Right atrium auricular region (tissue), 2 donors: ENCODE measurements around the gene HSPG2. TPM values are rescaled to one million over a fixed set of nuclear protein-coding genes. Genes with fewer than 3 reads are reported as not detected.
A peak's percentile ranks its signal among the peaks of the same experiment; 100 is the strongest.

Experiments
- DNase-seq: peaks from one replicate; pipeline ENCODE4 v3.0.0-alpha.2; 2019; ENCODE audit warnings: low spot score
- H3K27ac ChIP-seq, 2 donors: fragments of 200-600 bp; sonication (generic); 1 replicate in 1 of 2; 2 replicates in 1 of 2; pipeline ENCODE4 v1.5.1; 2016 to 2019
- H3K27me3 ChIP-seq, 2 donors: fragments of 200-600 bp; sonication (generic); one replicate each; pipeline versions ENCODE4 v1.5.1 to v1.6.0; 2017 to 2019
- H3K36me3 ChIP-seq: fragments of 200-600 bp; sonication (generic); one replicate; pipeline ENCODE4 v1.5.1; 2016
- H3K4me1 ChIP-seq, 2 donors: fragments of 200-600 bp; sonication (generic); one replicate each; pipeline versions ENCODE4 v1.5.1 to v1.6.0; 2017 to 2019
- H3K4me3 ChIP-seq, 2 donors: fragments of 200-600 bp; sonication (generic); 1 replicate in 1 of 2; 2 replicates in 1 of 2; pipeline ENCODE4 v1.5.1; 2017 to 2019; ENCODE audit warnings: mild to moderate bottlenecking in 1 of 2, moderate library complexity in 1 of 2
- H3K9me3 ChIP-seq, 2 donors: fragments of 200-600 bp; sonication (generic); one replicate each; pipeline ENCODE4 v1.5.1; 2019
- CTCF ChIP-seq, 2 donors: fragments of 200-600 bp; sonication (generic); IDR thresholded peaks; one replicate each; pipeline ENCODE4 v1.5.1; 2019; ENCODE audit warnings: antibody characterized with exemption in 2 of 2
- total RNA-seq, 2 donors: library from RNA; depleted of rRNA; stranded (reverse); fragments of >200 nt; gene quantifications; one replicate each; pipeline ENCODE4 v1.1.0, GENCODE V29; 2016

The HSPG2 gene
- total RNA-seq, 2 donors from 2014 or later, result 424 to 557 TPM

DNA sequence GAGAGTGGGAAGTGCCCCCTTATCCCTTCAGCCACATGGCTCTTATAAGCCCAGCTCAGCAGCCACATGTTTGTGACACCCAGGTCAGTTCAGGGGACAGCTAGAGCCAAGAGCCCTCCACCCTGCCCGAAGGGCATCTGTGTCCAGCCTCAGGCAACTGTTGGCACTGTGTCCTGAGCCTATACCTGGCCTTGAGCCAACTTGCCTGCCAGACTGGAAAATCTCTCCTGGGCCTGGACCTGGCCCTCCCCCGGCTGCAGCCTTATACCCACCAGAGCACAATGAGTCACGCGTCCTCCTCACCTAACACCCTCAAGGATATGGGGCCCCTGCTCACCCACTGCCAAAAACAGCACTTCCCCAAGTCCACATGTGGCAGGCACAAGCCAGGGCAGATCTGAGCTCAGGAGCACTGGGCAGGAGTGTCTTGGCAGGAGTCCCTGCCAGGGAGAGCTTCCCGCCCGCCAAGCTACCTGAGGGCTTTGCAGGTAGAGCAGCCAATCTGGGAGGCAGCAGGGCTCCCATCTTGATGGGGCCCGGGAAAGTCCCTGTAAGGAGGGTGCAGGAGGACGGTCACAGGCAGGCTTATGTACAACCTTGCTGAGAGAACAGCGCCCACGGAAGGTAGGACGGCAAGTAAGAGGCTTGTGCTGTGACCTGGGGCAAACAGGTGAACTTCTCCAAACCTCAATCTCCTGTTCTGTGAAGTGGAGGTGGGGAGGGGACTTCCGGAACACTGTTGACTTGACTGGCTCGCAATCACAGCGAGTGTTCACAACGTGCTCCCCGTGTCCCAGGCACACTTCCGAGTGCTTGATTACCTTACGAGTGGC is 19.8 kb upstream of the HSPG2 start:
- peaks cover 0 to 43% of the 10 kb centered on the region in 2 donors for H3K4me1 ChIP-seq
- H3K27me3 ChIP-seq, result no peaks in the 10 kb centered on the region
- no peaks in the 10 kb centered on the region for H3K36me3 ChIP-seq
- no peaks in the 10 kb centered on the region for H3K9me3 ChIP-seq
- peak; percentile 75 for DNase-seq
- H3K4me3 ChIP-seq, result no peak overlapping the region
- no peak for TF ChIP-seq CTCF (IDR thresholded peaks at IDR 0.05)
- peak overlapping the region; percentile 80 to 81 for H3K27ac ChIP-seq

GRCh38 chr1:21955501-21956281 is 18.6 kb upstream of the HSPG2 start:
- no peaks in the 10 kb centered on the region for H3K27me3 ChIP-seq
- H3K9me3 ChIP-seq, result no peaks in the 10 kb centered on the region
- H3K4me1 ChIP-seq, result peaks cover 0 to 36% of the 10 kb centered on the region in 2 donors
- no peak for TF ChIP-seq CTCF (IDR thresholded peaks at IDR 0.05)
- no peak overlapping the region for H3K4me3 ChIP-seq
- DNase-seq, result no peak
- H3K27ac ChIP-seq, result peak overlapping the region; percentile 80 to 81
- H3K36me3 ChIP-seq, result no peaks in the 10 kb centered on the region

DNA sequence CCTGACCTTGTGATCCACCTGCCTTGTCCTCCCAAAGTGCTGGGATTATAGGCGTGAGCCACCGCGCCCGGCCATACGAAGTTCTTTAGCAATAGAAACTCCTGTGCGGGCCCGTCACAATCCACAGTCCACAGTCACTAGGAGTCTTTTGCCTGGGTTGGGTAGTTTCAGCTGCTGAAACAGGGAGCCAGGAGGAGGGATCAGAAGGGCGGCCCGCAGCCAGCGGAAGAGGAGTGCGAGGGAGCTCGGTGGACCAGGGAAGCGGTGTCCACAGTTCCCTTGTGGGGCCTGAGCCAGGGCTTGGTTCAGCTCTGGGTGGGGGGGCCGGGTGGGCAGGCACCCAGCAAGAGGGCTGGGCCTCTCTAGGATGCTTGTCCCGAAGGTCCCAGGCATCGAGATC is 17.9 kb upstream of the HSPG2 start:
- no peak for TF ChIP-seq CTCF (IDR thresholded peaks at IDR 0.05)
- H3K36me3 ChIP-seq, result no peaks in the 10 kb centered on the region
- H3K27ac ChIP-seq, result peak overlapping the region; percentile 80 to 81
- no peak overlapping the region for H3K4me3 ChIP-seq
- peaks cover 0 to 36% of the 10 kb centered on the region in 2 donors for H3K4me1 ChIP-seq
- H3K27me3 ChIP-seq, result no peaks in the 10 kb centered on the region
- H3K9me3 ChIP-seq, result no peaks in the 10 kb centered on the region
- peak; percentile 76 for DNase-seq

- H3K27ac ChIP-seq, result peak overlapping the region; percentile 7 to 31
- DNase-seq, result no peak
- peaks cover 0 to 31% of the 10 kb centered on the region in 2 donors for H3K4me1 ChIP-seq
- H3K9me3 ChIP-seq, result no peaks in the 10 kb centered on the region
- peak in 1 of 2 donors; percentile 16 for TF ChIP-seq CTCF (IDR thresholded peaks at IDR 0.05)
- H3K36me3 ChIP-seq, result no peaks in the 10 kb centered on the region
- no peak overlapping the region for H3K4me3 ChIP-seq
- H3K27me3 ChIP-seq, result no peaks in the 10 kb centered on the region
Measured at GRCh38 chr1:21952786-21953520, 15.8 kb upstream of the HSPG2 start.

DNA sequence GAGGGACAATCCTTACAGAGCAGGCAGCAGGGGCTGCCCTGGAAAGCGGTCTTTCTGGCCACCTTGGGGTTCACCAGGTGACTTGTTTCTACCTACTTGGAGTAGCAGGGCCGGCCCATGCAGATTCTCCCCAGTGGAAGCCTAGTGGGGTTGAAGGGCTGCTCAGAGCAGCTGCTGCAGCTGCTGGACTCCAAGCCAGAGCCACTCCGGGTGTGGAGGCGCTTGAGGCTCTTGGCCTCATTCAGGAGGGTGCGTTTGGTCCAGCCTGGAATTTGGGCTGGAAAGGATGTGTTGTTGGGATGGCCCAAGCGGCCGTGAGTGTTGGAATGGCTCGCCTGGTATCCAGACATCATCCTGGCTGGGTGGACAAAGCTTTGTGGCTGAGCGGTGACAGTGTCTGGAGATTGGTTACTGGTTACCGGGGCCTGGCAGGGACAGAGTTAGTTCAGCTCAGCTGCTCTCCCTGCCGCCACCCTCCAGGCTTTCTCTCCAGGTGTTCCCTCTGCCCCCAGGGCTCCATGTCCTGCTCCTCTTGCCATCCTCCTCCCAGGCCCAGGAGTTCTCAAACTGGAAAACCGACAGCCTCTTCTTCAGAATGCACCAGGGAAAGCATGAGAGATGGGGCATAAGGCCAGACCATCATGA is 14.2 kb upstream of the HSPG2 start:
- DNase-seq, result no peak
- Histone ChIP-seq H3K27me3 (no peaks in the 10 kb centered on the region), H3K27ac (no peak overlapping the region), H3K36me3 (no peaks in the 10 kb centered on the region), H3K4me3 (no peak overlapping the region), H3K9me3 (no peaks in the 10 kb centered on the region), H3K4me1 (peaks cover 0 to 23% of the 10 kb centered on the region in 2 donors)
- TF ChIP-seq CTCF (IDR thresholded peaks at IDR 0.05), result no peak
